Right ventricle myocardium superior (tissue), 1 donor: Measurements from ENCODE around the gene TCEA2. TPM values are rescaled to one million over a fixed set of nuclear protein-coding genes. Genes with fewer than 3 reads are reported as not detected.

Source experiments
- ATAC-seq: fragments of 200-7000 bp; cut with Tn5 transposase; one replicate; pipeline ENCODE4 v1.9.1; 2020; ENCODE audit warnings: mild to moderate bottlenecking; ENCODE audit not compliant: poor library complexity
- DNase-seq: peaks from one replicate; pipeline ENCODE4 v3.0.0-alpha.2; 2020
- intact Hi-C: fragments of 100-400 bp; cut with DNase I; formaldehyde crosslinking; loops from one replicate; pipeline ENCODE4 v1.11.2; 2022
- long read RNA-seq: library from polyadenylated mRNA; unstranded; transcript quantifications from one replicate; pipeline ENCODE4 v2.0.0, GENCODE V29; 2021
- total RNA-seq: library from RNA; stranded (reverse); fragmentation: NEBNext Ultra II Directional; extraction: Animal tissue kit (Norgen Biotek cat#: 25700); gene quantifications from one replicate; pipeline ENCODE4 v1.2.1, GENCODE V29; 2021
- donor health status: DM: no; HTN: yes; CAD: no; lungs with severe emphysema.

Gene TCEA2
- total RNA-seq, result 34.6 TPM
- long read RNA-seq, transcript TCEA2-202 (10 exons, 1,235 nt), result major isoform, 38 of 76 reads
- long read RNA-seq, partial matches to known transcripts, result 5 of 76 reads
- long read RNA-seq, other reads (novel, unspliced or antisense), result 33 of 76 reads

DNA sequence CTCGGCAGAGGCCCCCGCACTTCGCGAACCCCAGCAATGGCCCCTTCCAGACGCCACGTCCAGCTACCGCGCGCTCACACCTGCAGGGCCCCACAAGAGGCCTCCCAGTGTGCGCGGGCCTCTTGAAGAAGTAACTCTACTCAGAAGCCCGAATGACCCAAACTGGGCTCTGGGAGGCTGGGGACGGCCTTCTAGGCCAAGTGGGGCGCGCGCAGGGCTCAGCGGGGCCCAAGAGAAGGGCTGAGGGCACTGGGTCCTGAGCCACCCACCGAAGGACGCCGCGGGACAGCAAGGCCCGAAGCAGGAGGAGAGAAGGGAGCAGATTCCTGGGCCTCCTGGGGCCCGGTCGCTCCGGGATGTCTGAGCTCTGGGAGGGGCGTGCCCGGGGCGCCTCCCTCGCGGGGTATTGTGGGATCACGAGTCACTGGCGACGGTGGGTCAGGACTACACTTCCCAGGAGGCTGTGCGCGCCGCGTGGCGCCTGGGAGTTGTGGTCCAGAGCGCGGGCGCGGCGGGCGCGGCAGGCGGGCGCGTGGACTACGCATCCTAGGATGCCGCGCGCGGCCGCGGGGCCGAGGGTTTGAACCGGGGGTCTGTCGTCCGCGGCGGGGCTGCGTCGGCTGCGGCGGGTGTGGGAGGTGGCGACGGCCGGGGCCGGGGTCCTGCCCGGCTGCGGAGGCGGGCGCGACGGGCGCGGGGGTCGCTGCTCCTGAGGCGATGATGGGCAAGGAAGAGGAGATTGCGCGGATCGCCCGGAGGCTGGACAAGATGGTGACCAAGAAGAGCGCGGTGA is at the start of gene TCEA2:
TSS of gene TCEA2 (plus strand) at position 603 of the 793 bp plus-strand sequence. CDS start at position 718, 115 bp downstream.
- intact Hi-C loops, result loop anchor here (5.0 kb wide), 1 partner anchor 80 kb away; the partner anchor contains the start of gene PRPF6
- DNase-seq (peak; percentile 99), ATAC-seq (peak; percentile 97)

DNA sequence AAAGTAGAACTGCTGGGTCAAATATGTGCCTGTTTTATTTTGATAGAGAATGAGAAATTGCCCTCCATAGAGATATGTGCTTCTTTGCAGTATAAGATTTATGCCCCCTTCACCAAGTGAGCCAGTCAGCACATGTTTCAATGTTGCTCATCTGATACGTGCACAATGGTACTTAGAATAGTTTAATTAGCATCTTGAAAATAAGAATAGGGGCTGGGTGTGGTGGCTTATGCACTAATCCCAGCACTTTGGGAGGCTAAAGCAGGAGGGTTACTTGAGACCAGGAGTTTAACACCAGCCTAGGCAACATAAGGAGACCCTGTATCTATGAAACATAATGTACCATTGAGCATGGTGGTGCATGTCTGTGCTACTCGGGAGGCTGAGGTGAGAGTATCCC is 47.4 kb upstream of the TCEA2 start:
- intact Hi-C loops, result no loop called here
- no peak for DNase-seq
- no peak for ATAC-seq

DNA sequence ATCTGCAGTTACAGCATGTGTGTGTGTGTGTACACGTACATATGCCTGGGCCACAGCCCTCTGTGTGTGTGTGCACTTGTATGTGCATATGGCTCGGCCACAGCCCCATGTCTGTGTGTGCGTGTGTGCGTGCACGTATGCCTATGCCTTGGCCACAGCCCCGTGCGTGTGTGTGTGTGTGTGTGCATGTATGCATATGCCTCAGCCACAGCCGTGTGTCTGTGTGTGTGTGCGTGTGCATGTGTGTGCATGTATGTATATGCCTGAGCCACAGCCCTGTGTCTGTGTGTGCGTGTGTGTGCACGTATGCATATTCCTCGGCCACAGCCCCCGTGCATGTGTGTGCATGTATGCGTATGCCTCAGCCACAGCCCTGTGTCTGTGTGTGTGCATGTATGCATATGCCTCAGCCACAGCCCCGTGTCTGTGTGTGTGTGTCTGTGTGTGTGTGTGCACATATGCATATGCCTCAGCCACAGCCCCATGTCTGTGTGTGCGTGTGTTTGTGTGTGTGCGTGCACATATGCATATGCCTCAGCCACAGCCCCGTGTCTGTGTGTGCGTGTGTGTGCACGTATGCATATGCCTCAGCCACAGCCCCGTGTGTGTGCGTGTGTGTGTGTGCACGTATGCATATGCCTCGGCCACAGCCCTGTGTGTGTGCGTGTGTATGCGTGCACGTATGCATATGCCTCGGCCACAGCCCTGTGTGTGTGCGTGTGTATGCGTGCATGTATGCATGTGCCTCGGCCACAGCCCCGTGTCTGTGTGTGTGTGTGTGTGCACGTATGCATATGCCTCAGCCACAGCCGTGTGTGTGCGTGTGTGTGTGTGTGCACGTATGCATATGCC is 41.6 kb upstream of the TCEA2 start:
- ATAC-seq (no peak), DNase-seq (no peak)
- intact Hi-C loops, result no loop called here

DNA sequence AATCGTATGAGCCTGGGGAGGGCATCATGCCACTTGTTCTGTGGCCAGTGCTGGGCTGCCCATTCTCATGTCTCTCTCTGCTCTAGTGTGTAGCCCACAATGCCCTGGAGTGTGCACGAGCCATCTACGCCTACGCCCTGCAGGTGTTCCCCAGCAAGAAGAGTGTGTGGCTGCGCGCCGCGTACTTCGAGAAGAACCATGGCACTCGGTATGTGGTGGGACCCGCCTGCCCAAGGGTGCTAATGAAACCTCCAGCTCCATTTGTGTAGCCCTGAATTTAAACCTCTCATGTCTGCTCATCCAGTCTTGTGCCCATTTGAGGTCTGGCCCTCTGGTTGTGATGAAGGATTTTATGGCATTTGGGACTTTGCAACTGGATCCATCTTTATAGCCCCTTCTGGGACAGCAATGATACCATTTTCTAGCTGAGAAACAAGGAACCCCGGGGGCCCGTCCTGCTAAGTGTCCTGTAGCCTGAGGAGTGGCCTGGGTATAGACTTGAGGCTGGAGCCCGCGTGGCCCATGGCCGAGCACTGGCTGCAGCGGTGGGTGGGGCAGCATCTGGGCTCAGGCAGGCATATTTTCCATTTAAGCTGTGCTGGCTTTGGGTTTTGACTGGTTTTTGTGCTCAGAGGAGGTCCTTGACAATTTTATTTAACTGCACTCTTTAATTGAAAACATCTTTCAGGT is 40.2 kb upstream of the TCEA2 start:
- ATAC-seq, result no peak
- intact Hi-C loops, result no loop called here
- no peak for DNase-seq

DNA sequence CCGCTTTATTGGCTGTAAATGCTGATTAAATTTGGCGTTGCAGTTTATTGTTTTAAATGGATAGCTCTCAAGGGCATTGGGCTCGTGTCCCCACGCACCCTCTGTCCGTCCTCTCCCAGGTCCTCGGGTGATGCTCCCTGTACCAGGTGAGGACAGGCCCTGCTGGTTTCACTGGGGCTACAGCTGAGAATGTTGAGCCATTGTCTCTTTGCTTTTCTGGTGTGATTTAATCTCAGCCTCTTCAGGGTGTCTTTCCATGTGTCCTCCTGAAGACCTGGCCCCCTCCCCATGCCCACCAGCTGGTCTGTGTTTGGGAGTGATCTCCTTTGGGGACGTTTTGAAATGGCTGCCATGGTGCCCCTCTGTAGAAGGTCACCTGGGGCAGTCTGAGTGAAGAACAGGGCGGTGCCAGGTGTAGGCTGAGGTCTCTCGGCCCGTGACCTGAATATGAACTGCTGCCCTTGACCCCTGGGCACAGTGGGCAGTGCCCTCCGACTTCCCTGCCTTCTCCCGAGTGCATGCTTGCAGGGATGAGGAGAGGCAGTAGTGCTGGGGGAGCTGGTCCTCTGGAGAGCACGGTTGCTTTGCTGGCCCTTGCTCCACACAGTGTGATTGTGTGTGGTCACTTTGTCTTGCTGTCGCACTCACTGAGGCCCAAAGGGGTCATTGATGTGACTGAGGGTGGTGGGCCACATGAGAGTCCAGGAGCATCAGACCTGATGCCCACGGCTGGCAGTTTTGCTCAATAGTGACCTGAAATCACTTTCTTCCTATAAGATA is 39.4 kb upstream of the TCEA2 start:
- intact Hi-C loops, result no loop called here
- ATAC-seq (no peak), DNase-seq (no peak)

DNA sequence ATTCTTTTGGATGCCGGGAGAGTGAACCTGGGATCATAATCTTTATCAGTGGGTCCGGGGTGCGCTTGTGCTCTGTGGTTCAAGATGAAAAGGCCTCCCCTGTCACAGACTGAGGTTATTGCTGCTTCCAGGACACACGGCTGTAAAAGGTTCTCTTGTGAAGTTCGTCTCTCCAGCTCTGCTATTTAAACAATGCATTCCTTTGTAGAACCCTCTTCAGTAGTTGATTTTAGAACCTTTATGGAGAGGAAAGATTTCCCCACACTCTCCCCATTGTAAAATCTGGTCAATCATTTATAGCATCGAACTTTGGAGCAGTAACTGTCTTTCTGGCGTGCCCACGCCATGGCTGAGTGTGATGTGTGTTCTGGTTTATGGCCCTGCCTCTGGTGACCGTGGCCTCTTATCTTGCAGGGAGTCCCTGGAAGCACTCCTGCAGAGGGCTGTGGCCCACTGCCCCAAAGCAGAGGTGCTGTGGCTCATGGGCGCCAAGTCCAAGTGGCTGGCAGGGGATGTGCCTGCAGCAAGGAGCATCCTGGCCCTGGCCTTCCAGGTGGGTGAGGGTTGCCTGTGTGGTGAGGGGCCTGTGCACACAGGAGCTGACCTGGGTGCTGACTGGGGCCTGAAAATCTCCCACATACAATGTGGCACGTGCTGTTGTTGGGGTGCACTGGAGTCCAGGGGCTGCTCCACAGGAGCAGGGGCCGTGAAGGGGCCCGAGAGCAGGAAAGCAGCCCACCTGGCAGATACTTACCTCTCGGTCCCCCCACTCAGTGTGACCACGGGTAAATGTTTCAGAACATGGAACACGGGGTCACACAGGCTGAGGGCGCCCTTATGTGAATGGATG is 38.6 kb upstream of the TCEA2 start:
- no peak for ATAC-seq
- no peak for DNase-seq
- intact Hi-C loops, result no loop called here

DNA sequence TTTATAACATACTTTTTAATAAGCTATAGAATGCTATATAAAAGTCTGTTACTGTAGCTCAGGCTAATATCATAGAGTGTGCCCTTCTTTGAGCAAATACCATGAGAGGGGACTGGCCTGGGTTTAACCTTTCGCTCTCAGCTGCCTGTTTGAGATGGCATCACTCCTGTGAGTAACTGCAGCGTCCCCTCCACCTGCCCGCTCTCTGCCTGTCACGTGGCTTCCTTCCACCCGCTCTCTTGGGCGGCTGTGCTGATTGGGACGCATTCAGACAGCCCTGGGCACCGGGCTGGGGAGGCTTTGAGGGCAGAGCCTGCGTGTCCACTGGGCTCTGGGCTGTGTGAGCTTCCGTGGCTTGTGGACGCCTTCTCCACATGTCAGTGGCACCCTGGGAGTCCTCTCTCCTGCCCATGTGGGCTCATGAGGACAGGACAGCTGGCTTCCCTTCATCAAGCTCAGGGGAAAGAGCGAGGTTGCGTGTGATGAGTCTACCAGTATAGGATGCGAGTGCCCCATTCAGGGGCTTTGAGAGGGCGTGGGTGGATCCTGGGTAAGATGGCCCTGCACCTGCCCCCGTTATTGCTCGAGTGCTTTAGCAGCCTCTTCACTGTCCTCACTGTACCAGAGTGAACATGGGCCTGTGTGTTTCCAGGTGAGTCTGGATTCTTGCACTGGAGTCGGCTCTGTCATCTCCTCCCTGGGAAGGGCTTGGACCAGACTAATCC is 37.7 kb upstream of the TCEA2 start:
- ATAC-seq (no peak), DNase-seq (no peak)
- intact Hi-C loops, result no loop called here

DNA sequence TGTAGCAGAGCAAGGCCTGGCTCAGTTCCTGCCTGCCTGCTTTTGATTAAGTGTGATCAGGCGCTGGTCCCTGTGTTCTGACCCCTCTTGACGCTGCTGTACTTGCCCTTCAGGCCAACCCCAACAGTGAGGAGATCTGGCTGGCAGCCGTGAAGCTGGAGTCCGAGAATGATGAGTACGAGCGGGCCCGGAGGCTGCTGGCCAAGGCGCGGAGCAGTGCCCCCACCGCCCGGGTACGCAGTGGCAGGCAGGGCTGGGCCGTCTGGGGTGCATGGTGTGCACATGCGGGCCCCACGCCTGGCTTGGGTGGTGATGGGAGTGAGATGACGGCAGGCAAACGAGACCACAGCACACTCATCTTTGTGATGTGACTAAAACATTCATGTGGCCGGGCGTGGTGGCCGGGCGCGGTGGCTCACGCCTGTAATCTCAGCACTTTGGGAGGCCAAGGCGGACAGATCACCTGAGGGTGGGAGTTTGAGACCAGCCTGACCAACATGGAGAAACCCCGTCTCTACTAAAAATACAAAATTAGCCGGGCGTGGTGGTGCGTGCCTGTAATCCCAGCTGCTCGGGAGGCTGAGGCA is 37.1 kb upstream of the TCEA2 start:
- DNase-seq (no peak), ATAC-seq (no peak)

DNA sequence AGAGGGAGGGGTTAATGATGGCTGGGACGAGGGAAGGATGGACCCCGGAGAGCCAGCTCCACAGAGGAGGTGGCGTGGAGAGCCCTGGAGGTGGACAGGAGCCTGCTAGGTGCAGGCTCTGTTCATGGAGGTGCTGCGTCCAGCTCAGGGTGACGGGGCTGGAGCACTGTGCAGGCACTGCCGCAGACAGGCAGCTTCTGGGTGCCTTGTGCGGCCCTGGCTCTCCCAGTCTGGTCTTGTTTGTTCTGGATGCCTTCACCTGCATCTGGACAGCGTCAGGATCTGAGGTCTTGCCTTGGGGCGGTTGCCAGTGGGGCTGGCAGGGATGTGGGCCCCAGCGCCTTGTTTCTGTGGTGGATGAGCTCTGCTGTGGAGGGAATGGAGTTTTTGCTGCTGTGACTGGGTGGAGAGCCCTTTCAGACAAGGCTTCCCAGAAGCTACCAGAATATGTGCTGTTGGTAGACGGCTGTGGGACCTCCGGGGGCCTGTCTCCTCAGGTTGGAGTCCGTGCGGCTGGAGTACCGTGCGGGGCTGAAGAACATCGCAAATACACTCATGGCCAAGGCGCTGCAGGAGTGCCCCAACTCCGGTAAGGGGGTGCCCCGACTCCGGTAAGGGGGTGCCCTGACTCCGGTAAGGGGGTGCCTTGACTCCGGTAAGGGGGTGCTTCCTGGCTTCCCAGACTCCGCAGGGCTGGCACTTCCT is 34.9 kb upstream of the TCEA2 start:
- intact Hi-C loops, result no loop called here
- ATAC-seq (no peak), DNase-seq (no peak)

More for the DNA sequence above, 37.1 kb upstream of the TCEA2 start:
- intact Hi-C loops, result no loop called here

DNA sequence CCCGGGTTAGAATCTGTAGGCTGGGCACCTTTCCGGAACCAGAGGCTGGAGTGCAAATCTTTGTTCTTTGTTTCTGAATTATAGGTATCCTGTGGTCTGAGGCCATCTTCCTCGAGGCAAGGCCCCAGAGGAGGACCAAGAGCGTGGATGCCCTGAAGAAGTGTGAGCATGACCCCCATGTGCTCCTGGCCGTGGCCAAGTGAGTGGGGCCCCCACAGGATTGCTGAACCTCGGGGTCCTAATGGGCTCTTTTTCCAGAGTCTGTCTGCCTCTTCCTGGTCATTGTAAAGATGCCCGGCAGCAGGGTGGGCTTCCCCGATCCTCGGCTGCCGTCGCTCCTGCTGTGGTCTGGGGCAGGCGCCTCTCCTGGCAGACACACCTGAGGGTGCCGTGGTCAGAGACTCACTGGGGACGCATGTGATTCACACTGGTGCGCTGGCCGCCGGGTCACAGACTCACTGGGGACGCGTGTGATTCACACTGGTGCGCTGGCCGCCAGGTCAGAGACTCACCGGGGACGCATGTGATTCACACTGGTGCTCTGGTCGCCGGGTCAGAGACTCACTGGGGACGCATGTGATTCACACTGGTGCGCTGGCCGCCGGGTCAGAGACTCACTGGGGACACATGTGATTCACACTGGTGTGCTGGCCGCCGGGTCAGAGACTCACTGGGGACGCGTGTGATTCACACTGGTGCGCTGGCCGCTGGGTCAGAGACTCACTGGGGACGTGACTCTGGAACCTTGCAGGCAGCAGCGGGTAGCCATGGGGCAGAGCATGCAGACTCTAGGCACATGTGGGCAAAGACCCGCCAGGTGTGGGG is 33.5 kb upstream of the TCEA2 start:
- DNase-seq (no peak), ATAC-seq (no peak)
- intact Hi-C loops, result no loop called here

DNA sequence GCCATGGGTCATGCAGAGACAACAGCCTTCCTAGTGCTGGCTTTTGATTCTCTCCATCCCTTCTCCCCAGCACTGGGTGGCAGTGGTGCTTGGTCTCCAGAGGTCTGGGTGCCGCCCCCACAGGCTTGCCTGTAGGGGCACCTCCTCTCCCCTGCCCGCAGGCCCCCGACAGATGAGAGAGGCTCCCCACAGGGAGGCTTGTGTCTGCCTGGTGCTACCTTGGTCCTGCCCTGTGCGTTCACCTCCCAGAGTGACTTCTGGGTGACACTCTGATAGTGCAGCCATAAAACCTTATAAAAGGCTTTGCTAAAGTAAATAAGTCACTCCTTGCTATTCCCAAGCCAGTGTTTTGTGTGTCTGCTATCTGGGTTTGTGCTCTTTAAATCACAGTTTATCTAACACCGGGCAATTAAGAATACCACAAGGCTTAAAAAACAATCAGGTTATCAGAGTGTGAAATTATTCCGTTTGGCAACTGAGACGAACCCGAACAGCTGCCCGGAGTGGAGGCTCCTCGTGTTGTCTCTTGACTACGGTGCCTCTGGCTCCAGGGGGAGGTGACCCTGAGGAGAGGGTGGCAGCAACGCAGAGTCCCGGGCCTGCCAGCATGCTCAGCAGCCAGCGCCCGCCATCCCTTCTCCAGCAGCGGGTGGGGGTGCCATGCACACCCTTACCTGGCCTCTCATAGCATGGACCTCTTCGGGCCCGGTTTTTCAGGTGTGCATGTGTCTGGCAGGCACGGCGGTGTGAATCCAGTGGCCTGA is 32.4 kb upstream of the TCEA2 start:
- ATAC-seq (no peak), DNase-seq (no peak)
- intact Hi-C loops, result no loop called here

DNA sequence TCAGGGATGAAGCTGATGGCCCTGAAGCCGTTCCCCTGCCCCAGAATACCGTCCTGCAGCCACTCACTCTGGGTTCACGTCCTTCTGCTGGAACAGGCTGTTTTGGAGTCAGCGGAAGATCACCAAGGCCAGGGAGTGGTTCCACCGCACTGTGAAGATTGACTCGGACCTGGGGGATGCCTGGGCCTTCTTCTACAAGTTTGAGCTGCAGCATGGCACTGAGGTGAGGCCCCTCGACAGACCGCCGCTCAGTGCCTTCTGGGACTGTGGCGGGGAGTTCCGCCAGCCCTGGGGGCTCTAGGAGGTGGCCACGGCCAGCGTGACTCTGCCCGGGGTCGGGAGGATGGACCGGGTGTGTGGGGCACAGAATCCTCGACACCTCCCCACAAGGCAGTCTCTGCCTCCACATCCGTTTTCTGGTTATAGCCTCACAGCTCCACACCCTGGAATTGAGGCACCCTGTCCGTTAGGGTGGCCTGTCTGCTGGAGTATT is 31.1 kb upstream of the TCEA2 start:
- ATAC-seq (no peak), DNase-seq (no peak)
- intact Hi-C loops, result no loop called here

DNA sequence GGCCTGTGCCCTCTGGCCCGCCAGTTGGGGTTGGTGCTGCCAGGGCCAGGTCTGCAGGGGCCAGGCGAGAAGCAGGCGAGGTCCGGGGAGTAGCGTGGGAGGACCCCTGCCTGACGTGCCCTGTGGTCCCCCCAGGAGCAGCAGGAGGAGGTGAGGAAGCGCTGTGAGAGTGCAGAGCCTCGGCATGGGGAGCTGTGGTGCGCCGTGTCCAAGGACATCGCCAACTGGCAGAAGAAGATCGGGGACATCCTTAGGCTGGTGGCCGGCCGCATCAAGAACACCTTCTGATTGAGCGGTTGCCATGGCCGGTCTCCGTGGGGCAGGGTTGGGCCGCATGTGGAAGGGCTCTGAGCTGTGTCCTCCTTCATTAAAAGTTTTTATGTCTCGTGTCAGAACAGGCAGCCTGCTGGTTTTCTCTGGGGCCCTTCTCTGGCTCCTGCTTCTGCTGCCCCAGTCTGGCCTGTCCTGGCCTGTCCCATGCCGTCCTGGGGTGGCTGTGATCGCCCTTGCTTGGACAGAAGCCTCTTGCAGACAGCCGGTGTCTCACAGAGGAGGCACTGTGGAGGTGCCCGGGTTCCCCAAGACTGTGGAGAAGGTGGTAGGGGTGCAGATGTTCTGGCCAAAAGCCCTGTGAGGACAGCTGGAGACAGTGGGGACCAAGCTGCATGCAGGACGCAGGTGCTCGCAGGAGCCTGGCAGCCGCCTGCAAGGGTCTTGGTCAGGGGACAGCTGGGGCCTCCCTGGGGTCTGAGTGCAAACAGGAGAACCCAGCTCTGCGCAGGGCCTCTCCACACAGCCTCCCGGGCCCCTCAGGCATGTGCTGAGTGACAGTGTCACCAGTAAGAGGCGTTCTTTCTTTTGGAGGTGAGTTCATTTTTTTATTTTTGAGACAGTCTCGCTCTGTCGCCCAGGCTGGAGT is 30.0 kb upstream of the TCEA2 start:
- ATAC-seq, result no peak
- intact Hi-C loops, result no loop called here
- no peak for DNase-seq
